CD14-positive monocyte (primary cell): Measurements from ENCODE around the gene SEMA5B. TPM values are rescaled to one million over a fixed set of nuclear protein-coding genes. Genes with fewer than 3 reads are reported as not detected.

Experiments used
- DNase-seq, 3 donors: peaks; one replicate each; pipeline ENCODE4 v3.0.0-alpha.2; 2011 to 2022
- H2AFZ ChIP-seq: 2 replicates; pipeline ENCODE4 v1.6.0; 2012; ENCODE audit warnings: mild to moderate bottlenecking, low read depth, low read length, inconsistent platforms; ENCODE audit not compliant: insufficient read depth, poor library complexity, severe bottlenecking
- H3K27ac ChIP-seq, 2 donors: 1 replicate in 1 of 2; 2 replicates in 1 of 2; pipeline ENCODE4 v1.5.1; 2012 to 2013; ENCODE audit warnings: low read length in 2 of 2, control low read depth in 1 of 2, inconsistent platforms in 1 of 2, low read depth in 1 of 2, mild to moderate bottlenecking in 1 of 2
- H3K27me3 ChIP-seq, 2 donors: one replicate each; pipeline versions ENCODE4 v1.6.0 to v1.6.1; 2011 to 2013; ENCODE audit warnings: low read length in 2 of 2; ENCODE audit not compliant: control insufficient read depth in 2 of 2, insufficient read depth in 2 of 2
- H3K36me3 ChIP-seq, 2 donors: replicated peaks in 1 of 2; 1 replicate in 1 of 2; 2 replicates in 1 of 2; pipeline versions ENCODE4 v1.5.1 to v1.6.1; 2012 to 2013; ENCODE audit warnings: low read length in 2 of 2, control low read depth in 1 of 2, inconsistent platforms in 1 of 2, mild to moderate bottlenecking in 1 of 2; ENCODE audit not compliant: insufficient read depth in 2 of 2, control insufficient read depth in 1 of 2
- H3K4me1 ChIP-seq, 2 donors: 1 replicate in 1 of 2; 2 replicates in 1 of 2; pipeline versions ENCODE4 v1.5.1 to v1.6.1; 2012 to 2013; ENCODE audit warnings: low read length in 2 of 2, control low read depth in 1 of 2, inconsistent platforms in 1 of 2, mild to moderate bottlenecking in 1 of 2, moderate library complexity in 1 of 2; ENCODE audit not compliant: insufficient read depth in 2 of 2, control insufficient read depth in 1 of 2
- H3K4me2 ChIP-seq: replicated peaks from 2 replicates; pipeline ENCODE3; 2012; ENCODE audit warnings: low read length, moderate library complexity, mild to moderate bottlenecking; ENCODE audit not compliant: poor library complexity, severe bottlenecking; ENCODE audit errors: extremely low read depth
- H3K4me3 ChIP-seq, 3 experiments: fragments of 200-600 bp in 1 of 3; sonication (generic) in 1 of 3; replicated peaks in 1 of 3; 1 replicate in 2 of 3; 2 replicates in 1 of 3; pipeline ENCODE4 v1.5.1; 2011 to 2013; ENCODE audit warnings: low read length in 3 of 3, mild to moderate bottlenecking in 3 of 3, control low read depth in 2 of 3, low read depth in 2 of 3, inconsistent platforms in 1 of 3, moderate library complexity in 1 of 3
- H3K79me2 ChIP-seq: 2 replicates; pipeline ENCODE4 v1.6.0; 2012; ENCODE audit warnings: mild to moderate bottlenecking, control low read depth, inconsistent platforms, low read length, moderate library complexity; ENCODE audit not compliant: insufficient read depth
- H3K9ac ChIP-seq: 2 replicates; pipeline ENCODE4 v1.6.0; 2017; ENCODE audit warnings: low read length, mild to moderate bottlenecking; ENCODE audit not compliant: insufficient read depth, poor library complexity, severe bottlenecking
- H3K9me3 ChIP-seq, 2 donors: replicated peaks in 1 of 2; 1 replicate in 1 of 2; 2 replicates in 1 of 2; pipeline versions ENCODE4 v1.5.1 to v1.6.1; 2012 to 2013; ENCODE audit warnings: low read length in 2 of 2, control low read depth in 1 of 2; ENCODE audit not compliant: control insufficient read depth in 1 of 2, insufficient read depth in 1 of 2
- H4K20me1 ChIP-seq: 2 replicates; pipeline ENCODE4 v1.6.0; 2012; ENCODE audit warnings: mild to moderate bottlenecking, low read length, control low read depth, moderate library complexity; ENCODE audit not compliant: insufficient read depth
- H3K27ac Mint-ChIP-seq, 7 donors: one replicate each; pipeline ENCODE4 v1.8.0; 2020; ENCODE audit warnings: mild to moderate bottlenecking in 7 of 7, mixed read lengths in 7 of 7, moderate library complexity in 6 of 7, inconsistent platforms in 2 of 7
- H3K27me3 Mint-ChIP-seq, 3 donors: one replicate each; pipeline ENCODE4 v1.8.0; 2021 to 2022; ENCODE audit warnings: low read depth in 3 of 3, mild to moderate bottlenecking in 3 of 3, mixed read lengths in 3 of 3, moderate library complexity in 3 of 3, inconsistent platforms in 1 of 3
- H3K36me3 Mint-ChIP-seq, 2 donors: one replicate each; pipeline ENCODE4 v1.8.0; 2020; ENCODE audit warnings: mixed read lengths in 2 of 2, inconsistent platforms in 1 of 2, mild to moderate bottlenecking in 1 of 2
- H3K4me1 Mint-ChIP-seq: one replicate; pipeline ENCODE4 v1.8.0; 2020; ENCODE audit warnings: mild to moderate bottlenecking, mixed read lengths
- H3K4me3 Mint-ChIP-seq, 2 donors: one replicate each; pipeline ENCODE4 v1.8.0; 2020; ENCODE audit warnings: mild to moderate bottlenecking in 2 of 2, mixed read lengths in 2 of 2, moderate library complexity in 1 of 2
- H3K9me3 Mint-ChIP-seq, 7 donors: one replicate each; pipeline ENCODE4 v1.8.0; 2020 to 2022; ENCODE audit warnings: mixed read lengths in 7 of 7, mild to moderate bottlenecking in 6 of 7, moderate library complexity in 6 of 7, inconsistent platforms in 2 of 7
- WGBS: methylation state at CpG from one replicate; pipeline ENCODE4 v1.1.5; 2013; ENCODE audit warnings: missing lambda C conversion rate; ENCODE audit not compliant: insufficient coverage; 5-methylcytosine and 5-hydroxymethylcytosine counted together
- intact Hi-C, 2 donors: fragments of 100-400 bp; cut with micrococcal nuclease; formaldehyde crosslinking; loops; one replicate each; pipeline versions ENCODE4 v1.15.0 to v1.15.1; 2023
- polyA plus RNA-seq, 3 donors: library from polyadenylated mRNA; depleted of rRNA in 1 of 3; unstranded in 2 of 3; stranded (reverse) in 1 of 3; fragments of 300-500 nt in 2 of 3; fragments of >200 nt in 1 of 3; fragmentation: Illumina TruSeq in 2 of 3; gene quantifications; 1 replicate in 2 of 3; 2 replicates in 1 of 3; pipeline ENCODE4 v1.2.3, GENCODE V29; 2012 to 2021
- TF ChIP-seq, protein P1 (sequence below): fragments of 200-600 bp; IDR thresholded peaks from one replicate; pipeline ENCODE4 v1.8.0; 2022; ENCODE audit warnings: antibody characterized with exemption, mild to moderate bottlenecking

Gene SEMA5B
- polyA plus RNA-seq, 3 donors = not detected

DNA sequence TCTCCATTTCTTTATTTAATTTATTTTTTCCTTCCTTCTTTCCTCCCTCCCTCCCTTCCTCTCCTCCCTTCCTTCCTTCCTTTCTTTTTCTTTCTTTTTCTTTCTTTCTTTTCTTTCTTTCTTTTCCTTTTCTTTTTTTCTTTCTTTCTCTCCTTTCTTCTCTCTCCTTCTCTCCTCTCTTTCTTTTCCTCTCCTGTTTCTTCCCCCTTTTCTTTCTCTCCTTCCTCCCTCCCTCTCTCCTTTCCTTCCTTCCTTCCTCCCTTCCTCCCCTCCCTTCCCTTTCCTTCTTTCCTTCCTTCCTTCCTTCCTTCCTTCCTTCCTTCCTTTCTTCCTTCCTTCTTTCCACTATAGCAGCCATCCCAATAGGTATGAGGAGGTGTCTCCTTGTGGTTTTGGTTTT is 32.5 kb upstream of the SEMA5B start:
- Mint-ChIP-seq H3K27ac (no peak overlapping the region), H3K4me3 (no peak overlapping the region), H3K4me1 (peaks cover 6% of the 10 kb centered on the region), H3K36me3 (no peaks in the 10 kb centered on the region), H3K9me3 (peaks cover 0 to 4% (median 0%) of the 10 kb centered on the region in 7 donors), H3K27me3 (peaks cover 0 to 3% (median 3%) of the 10 kb centered on the region in 3 donors)
- no peaks in the 10 kb centered on the region for H4K20me1 ChIP-seq
- no peak overlapping the region for H3K27ac ChIP-seq
- no peaks in the 10 kb centered on the region for H3K4me1 ChIP-seq
- no peak for DNase-seq
- H3K9ac ChIP-seq = no peak overlapping the region
- H3K4me3 ChIP-seq = no peak overlapping the region
- H2AFZ ChIP-seq = no peak overlapping the region
- H3K9me3 ChIP-seq = no peaks in the 10 kb centered on the region
- no peak overlapping the region for H3K4me2 ChIP-seq
- no peaks in the 10 kb centered on the region for H3K79me2 ChIP-seq
- no peaks in the 10 kb centered on the region for H3K27me3 ChIP-seq
- H3K36me3 ChIP-seq = no peaks in the 10 kb centered on the region
- intact Hi-C loops = no loop called here
- TF ChIP-seq, protein P1, sequence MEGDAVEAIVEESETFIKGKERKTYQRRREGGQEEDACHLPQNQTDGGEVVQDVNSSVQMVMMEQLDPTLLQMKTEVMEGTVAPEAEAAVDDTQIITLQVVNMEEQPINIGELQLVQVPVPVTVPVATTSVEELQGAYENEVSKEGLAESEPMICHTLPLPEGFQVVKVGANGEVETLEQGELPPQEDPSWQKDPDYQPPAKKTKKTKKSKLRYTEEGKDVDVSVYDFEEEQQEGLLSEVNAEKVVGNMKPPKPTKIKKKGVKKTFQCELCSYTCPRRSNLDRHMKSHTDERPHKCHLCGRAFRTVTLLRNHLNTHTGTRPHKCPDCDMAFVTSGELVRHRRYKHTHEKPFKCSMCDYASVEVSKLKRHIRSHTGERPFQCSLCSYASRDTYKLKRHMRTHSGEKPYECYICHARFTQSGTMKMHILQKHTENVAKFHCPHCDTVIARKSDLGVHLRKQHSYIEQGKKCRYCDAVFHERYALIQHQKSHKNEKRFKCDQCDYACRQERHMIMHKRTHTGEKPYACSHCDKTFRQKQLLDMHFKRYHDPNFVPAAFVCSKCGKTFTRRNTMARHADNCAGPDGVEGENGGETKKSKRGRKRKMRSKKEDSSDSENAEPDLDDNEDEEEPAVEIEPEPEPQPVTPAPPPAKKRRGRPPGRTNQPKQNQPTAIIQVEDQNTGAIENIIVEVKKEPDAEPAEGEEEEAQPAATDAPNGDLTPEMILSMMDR = no peak

DNA sequence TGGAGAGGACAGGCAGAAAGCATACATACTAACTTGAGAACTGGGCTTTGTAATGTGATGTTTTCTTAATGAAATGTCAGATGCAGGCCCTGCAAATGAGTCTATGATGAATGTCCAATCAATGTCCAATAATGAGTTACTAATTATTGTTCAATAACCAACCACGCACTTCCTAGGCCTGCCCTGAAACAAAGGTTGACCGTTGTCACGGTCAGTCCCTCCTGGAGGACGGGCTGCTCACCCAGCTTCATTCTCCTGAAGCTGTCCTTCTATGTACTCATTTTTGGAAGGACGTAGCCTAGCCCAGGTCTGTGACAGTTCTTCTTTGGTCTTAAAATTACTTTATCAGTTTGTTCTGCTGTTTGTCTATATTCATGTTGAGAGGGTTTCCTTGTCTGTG is 30.9 kb upstream of the SEMA5B start:
- 94% methylated on average over 5 of the region's 5 CpGs for WGBS
- Histone ChIP-seq H3K4me1 (no peaks in the 10 kb centered on the region), H3K9ac (no peak overlapping the region), H3K4me3 (no peak overlapping the region), H3K27me3 (no peaks in the 10 kb centered on the region), H3K36me3 (no peaks in the 10 kb centered on the region), H4K20me1 (no peaks in the 10 kb centered on the region), H3K4me2 (no peak overlapping the region), H3K9me3 (no peaks in the 10 kb centered on the region), H2AFZ (no peak overlapping the region), H3K27ac (no peak overlapping the region), H3K79me2 (no peaks in the 10 kb centered on the region)
- intact Hi-C loops = no loop called here
- Mint-ChIP-seq H3K27ac (no peak overlapping the region), H3K36me3 (no peaks in the 10 kb centered on the region), H3K4me3 (no peak overlapping the region), H3K4me1 (peaks cover 2% of the 10 kb centered on the region), H3K27me3 (peaks cover 1 to 6% (median 5%) of the 10 kb centered on the region in 3 donors), H3K9me3 (peaks cover 0 to 4% (median 0%) of the 10 kb centered on the region in 7 donors)
- TF ChIP-seq, protein P1 = no peak
- DNase-seq = no peak
